ENCODE data around the gene OR4F3. TPM values are rescaled to one million over a fixed set of nuclear protein-coding genes. Genes with fewer than 3 reads are reported as not detected.
"Not testable (repeated sequence)": the region's sequence is repeated elsewhere in the genome, so short reads cannot be mapped to it uniquely, and the experiment has no call there.

OR4F3 gene
- polyA plus RNA-seq (2013) = not detected

GRCh38 chr5:181366968-181367367 lies at the start of gene OR4F3:
TSS of gene OR4F3 (plus strand) at chr5:181367268.
- H3K27me3 ChIP-seq (replicated peaks in 2 of 5; ENCODE audit: control insufficient read depth in 4 of 5, insufficient read depth in 5 of 5, low read length in 4 of 5); H3K4me3 ChIP-seq (ENCODE audit: control insufficient read depth in 1 of 7, extremely low read depth in 1 of 7, insufficient read depth in 4 of 7, low read depth in 2 of 7, low read length in 6 of 7); H3K9me3 ChIP-seq (ENCODE audit: control extremely low read depth in 1 of 5, control insufficient read depth in 4 of 5, insufficient read depth in 2 of 5, low read depth in 1 of 5, low read length in 4 of 5); H3K4me1 ChIP-seq (ENCODE audit: control extremely low read depth in 1 of 4, control insufficient read depth in 4 of 4, insufficient read depth in 4 of 4, low read length in 3 of 4); H3K36me3 ChIP-seq (ENCODE audit: control insufficient read depth in 4 of 4, insufficient read depth in 4 of 4, low read length in 3 of 4); CTCF ChIA-PET; DNase-seq; POLR2A ChIA-PET; H3K27ac ChIP-seq (ENCODE audit: insufficient read depth in 1 of 2, low read depth in 1 of 2, low read length in 2 of 2, poor library complexity in 1 of 2, severe bottlenecking in 2 of 2): not testable (repeated sequence)

Data from common myeloid progenitor, CD34-positive (primary cell).